K562 (cell line): ENCODE measurements around the gene POU3F1. TPM values are rescaled to one million over a fixed set of nuclear protein-coding genes. Genes with fewer than 3 reads are reported as not detected.

Experiments used
- BCL6 ChIP-seq: fragments of 250-450 bp; sonication (Bioruptor Pico); IDR thresholded peaks from 2 replicates; pipeline ENCODE4 v1.4.0; 2020
- CCNT2 ChIP-seq: IDR thresholded peaks from 2 replicates; pipeline ENCODE4 v1.6.1; 2011; ENCODE audit warnings: borderline replicate concordance, low read depth, mild to moderate bottlenecking, moderate library complexity, mixed read lengths, low read length; ENCODE audit not compliant: insufficient read length; ENCODE audit errors: extremely low read depth
- HDAC6 ChIP-seq: IDR thresholded peaks from 2 replicates; pipeline ENCODE4 v1.6.1; 2012; ENCODE audit warnings: low read depth, mild to moderate bottlenecking, control low read depth, inconsistent platforms, low read length, moderate library complexity
- KDM4B ChIP-seq, 2 experiments: fragments of 450-650 bp in 1 of 2; sonication (generic) in 1 of 2; IDR thresholded peaks; 2 replicates each; pipeline ENCODE4 v1.6.1; 2016 to 2017; ENCODE audit warnings: borderline replicate concordance in 2 of 2, antibody characterized with exemption in 1 of 2, low read depth in 1 of 2, mild to moderate bottlenecking in 1 of 2
- PTBP1 ChIP-seq: fragments of 200-400 bp; formaldehyde crosslinking; IDR thresholded peaks from 2 replicates; pipeline ENCODE4 v1.6.1; 2017; ENCODE audit warnings: low read depth, low read length
- TARDBP ChIP-seq: fragments of 450-650 bp; IDR thresholded peaks from 2 replicates; pipeline ENCODE4 v1.6.1; 2016
- ZBTB34 ChIP-seq: fragments of 250-450 bp; sonication (Bioruptor Pico); IDR thresholded peaks from 2 replicates; pipeline ENCODE4 v1.8.0; 2021; ENCODE audit warnings: mild to moderate bottlenecking, moderate library complexity
- ZNF184 ChIP-seq: sonication (generic); formaldehyde crosslinking; IDR thresholded peaks from 2 replicates; pipeline ENCODE4 v1.5.0; 2020; ENCODE audit warnings: missing genetic modification reagents
- ZNF23 ChIP-seq: fragments of 250-450 bp; sonication (Bioruptor Pico); IDR thresholded peaks from 2 replicates; pipeline ENCODE4 v1.4.0; 2020; ENCODE audit warnings: mild to moderate bottlenecking
- polyA plus RNA-seq, 8 experiments: library from polyadenylated mRNA; depleted of rRNA in 4 of 8; stranded (reverse) in 5 of 8; unstranded in 3 of 8; fragments of >200 nt; fragmentation: Nextera tagmentation in 2 of 8; fragmentation: Illumina TruSeq in 1 of 8; extraction: Ambion mirVana in 2 of 8; extraction: Trizol in 1 of 8; gene quantifications; 2 replicates each; pipeline versions ENCODE4 v1.2.1 to v1.2.3, GENCODE V29; 2011 to 2014; ENCODE audit warnings: inconsistent platforms in 1 of 8, missing spikeins in 1 of 8
- total RNA-seq, 7 experiments: library from RNA; depleted of rRNA in 6 of 7; stranded (reverse); fragments of >200 nt in 6 of 7; fragmentation: Illumina TruSeq in 2 of 7; extraction: Trizol in 2 of 7; gene quantifications; 2 replicates each; pipeline versions ENCODE4 v1.2.1 to v1.2.3, GENCODE V29; 2011 to 2021; ENCODE audit warnings: low replicate concordance in 1 of 7
- TF ChIP-seq, protein P1 (sequence below): fragments of 450-650 bp; IDR thresholded peaks from 2 replicates; pipeline ENCODE4 v1.6.1; 2016; ENCODE audit warnings: mild to moderate bottlenecking, moderate library complexity

Gene POU3F1
- total and polyA plus RNA-seq, 9 of the 15 experiments (the other 6 are each of a cell fraction or from before 2014, with no cell fraction given): 0.09 TPM; not detected in 8

DNA sequence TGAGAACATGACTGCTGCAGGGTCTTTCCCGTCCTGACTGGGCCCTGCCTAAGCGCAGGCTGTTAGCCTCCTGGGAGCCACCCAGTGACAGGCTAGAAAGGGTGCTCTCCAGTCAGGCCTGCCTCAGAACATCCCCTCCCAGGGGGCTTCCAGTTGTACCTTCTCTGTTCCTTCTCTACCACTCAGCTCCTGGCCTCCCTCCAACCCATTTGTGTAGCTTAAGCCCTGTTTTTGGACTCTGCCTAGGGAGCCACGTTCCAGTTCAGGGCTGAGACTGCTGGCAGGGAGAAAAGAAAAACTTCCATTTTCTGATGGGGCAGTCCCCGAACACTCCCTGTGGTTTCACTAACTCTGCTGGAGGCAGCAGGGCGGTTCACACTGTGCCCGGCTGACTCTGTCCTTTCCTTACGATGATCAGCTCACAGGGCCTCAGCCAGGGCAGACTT, 15.3 kb upstream of the POU3F1 start (continued):
- TF ChIP-seq, protein P1, sequence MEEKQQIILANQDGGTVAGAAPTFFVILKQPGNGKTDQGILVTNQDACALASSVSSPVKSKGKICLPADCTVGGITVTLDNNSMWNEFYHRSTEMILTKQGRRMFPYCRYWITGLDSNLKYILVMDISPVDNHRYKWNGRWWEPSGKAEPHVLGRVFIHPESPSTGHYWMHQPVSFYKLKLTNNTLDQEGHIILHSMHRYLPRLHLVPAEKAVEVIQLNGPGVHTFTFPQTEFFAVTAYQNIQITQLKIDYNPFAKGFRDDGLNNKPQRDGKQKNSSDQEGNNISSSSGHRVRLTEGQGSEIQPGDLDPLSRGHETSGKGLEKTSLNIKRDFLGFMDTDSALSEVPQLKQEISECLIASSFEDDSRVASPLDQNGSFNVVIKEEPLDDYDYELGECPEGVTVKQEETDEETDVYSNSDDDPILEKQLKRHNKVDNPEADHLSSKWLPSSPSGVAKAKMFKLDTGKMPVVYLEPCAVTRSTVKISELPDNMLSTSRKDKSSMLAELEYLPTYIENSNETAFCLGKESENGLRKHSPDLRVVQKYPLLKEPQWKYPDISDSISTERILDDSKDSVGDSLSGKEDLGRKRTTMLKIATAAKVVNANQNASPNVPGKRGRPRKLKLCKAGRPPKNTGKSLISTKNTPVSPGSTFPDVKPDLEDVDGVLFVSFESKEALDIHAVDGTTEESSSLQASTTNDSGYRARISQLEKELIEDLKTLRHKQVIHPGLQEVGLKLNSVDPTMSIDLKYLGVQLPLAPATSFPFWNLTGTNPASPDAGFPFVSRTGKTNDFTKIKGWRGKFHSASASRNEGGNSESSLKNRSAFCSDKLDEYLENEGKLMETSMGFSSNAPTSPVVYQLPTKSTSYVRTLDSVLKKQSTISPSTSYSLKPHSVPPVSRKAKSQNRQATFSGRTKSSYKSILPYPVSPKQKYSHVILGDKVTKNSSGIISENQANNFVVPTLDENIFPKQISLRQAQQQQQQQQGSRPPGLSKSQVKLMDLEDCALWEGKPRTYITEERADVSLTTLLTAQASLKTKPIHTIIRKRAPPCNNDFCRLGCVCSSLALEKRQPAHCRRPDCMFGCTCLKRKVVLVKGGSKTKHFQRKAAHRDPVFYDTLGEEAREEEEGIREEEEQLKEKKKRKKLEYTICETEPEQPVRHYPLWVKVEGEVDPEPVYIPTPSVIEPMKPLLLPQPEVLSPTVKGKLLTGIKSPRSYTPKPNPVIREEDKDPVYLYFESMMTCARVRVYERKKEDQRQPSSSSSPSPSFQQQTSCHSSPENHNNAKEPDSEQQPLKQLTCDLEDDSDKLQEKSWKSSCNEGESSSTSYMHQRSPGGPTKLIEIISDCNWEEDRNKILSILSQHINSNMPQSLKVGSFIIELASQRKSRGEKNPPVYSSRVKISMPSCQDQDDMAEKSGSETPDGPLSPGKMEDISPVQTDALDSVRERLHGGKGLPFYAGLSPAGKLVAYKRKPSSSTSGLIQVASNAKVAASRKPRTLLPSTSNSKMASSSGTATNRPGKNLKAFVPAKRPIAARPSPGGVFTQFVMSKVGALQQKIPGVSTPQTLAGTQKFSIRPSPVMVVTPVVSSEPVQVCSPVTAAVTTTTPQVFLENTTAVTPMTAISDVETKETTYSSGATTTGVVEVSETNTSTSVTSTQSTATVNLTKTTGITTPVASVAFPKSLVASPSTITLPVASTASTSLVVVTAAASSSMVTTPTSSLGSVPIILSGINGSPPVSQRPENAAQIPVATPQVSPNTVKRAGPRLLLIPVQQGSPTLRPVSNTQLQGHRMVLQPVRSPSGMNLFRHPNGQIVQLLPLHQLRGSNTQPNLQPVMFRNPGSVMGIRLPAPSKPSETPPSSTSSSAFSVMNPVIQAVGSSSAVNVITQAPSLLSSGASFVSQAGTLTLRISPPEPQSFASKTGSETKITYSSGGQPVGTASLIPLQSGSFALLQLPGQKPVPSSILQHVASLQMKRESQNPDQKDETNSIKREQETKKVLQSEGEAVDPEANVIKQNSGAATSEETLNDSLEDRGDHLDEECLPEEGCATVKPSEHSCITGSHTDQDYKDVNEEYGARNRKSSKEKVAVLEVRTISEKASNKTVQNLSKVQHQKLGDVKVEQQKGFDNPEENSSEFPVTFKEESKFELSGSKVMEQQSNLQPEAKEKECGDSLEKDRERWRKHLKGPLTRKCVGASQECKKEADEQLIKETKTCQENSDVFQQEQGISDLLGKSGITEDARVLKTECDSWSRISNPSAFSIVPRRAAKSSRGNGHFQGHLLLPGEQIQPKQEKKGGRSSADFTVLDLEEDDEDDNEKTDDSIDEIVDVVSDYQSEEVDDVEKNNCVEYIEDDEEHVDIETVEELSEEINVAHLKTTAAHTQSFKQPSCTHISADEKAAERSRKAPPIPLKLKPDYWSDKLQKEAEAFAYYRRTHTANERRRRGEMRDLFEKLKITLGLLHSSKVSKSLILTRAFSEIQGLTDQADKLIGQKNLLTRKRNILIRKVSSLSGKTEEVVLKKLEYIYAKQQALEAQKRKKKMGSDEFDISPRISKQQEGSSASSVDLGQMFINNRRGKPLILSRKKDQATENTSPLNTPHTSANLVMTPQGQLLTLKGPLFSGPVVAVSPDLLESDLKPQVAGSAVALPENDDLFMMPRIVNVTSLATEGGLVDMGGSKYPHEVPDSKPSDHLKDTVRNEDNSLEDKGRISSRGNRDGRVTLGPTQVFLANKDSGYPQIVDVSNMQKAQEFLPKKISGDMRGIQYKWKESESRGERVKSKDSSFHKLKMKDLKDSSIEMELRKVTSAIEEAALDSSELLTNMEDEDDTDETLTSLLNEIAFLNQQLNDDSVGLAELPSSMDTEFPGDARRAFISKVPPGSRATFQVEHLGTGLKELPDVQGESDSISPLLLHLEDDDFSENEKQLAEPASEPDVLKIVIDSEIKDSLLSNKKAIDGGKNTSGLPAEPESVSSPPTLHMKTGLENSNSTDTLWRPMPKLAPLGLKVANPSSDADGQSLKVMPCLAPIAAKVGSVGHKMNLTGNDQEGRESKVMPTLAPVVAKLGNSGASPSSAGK: no peak
- TF ChIP-seq ZNF23 (CRISPR knock-in tag) (no peak), BCL6 (CRISPR knock-in tag) (no peak), HDAC6 (no peak), ZBTB34 (CRISPR knock-in tag) (no peak), TARDBP (no peak), PTBP1 (no peak), ZNF184 (CRISPR knock-in tag) (no peak), CCNT2 (no peak), KDM4B (IDR thresholded peaks at IDR 0.05; ENCODE audit: borderline replicate concordance in 2 of 2, low read depth in 1 of 2) (no peak)
